Measurements from ENCODE around the gene IL6ST. TPM values are rescaled to one million over a fixed set of nuclear protein-coding genes. Genes with fewer than 3 reads are reported as not detected.

The IL6ST gene
- total RNA-seq, 2 donors from 2014 or later: 50.0 to 53.8 TPM

GRCh38 chr5:55920784-55921183, 74.0 kb downstream of the IL6ST start:
- no peaks in the 10 kb centered on the region for H3K27me3 Mint-ChIP-seq (ENCODE audit: low read depth)
- H3K9me3 Mint-ChIP-seq: no peaks in the 10 kb centered on the region
- no peak overlapping the region for H3K4me3 Mint-ChIP-seq
- ATAC-seq (replicated peaks in 1 of 2) (no peak), DNase-seq (no peak)
- no peaks in the 10 kb centered on the region for H3K36me3 Mint-ChIP-seq (ENCODE audit: insufficient read depth in 2 of 2)
- peaks cover 42% of the 10 kb centered on the region for H3K4me1 Mint-ChIP-seq (ENCODE audit: low read depth)
- no peak overlapping the region for H3K27ac Mint-ChIP-seq

- H3K9me3 Mint-ChIP-seq: no peaks in the 10 kb centered on the region
- H3K4me3 Mint-ChIP-seq: no peak overlapping the region
- no peak overlapping the region for H3K27ac Mint-ChIP-seq
- ATAC-seq (replicated peaks in 1 of 2): no peak
- no peaks in the 10 kb centered on the region for H3K27me3 Mint-ChIP-seq (ENCODE audit: low read depth)
- no peaks in the 10 kb centered on the region for H3K36me3 Mint-ChIP-seq (ENCODE audit: insufficient read depth in 2 of 2)
- DNase-seq: no peak
- H3K4me1 Mint-ChIP-seq (ENCODE audit: low read depth): peaks cover 42% of the 10 kb centered on the region
These were observed 75.1 kb downstream of the IL6ST start for GRCh38 chr5:55919625-55920024.

- Mint-ChIP-seq H3K9me3 (no peaks in the 10 kb centered on the region), H3K27me3 (ENCODE audit: low read depth) (no peaks in the 10 kb centered on the region), H3K4me1 (ENCODE audit: low read depth) (peaks cover 35% of the 10 kb centered on the region), H3K4me3 (no peak overlapping the region), H3K27ac (no peak overlapping the region), H3K36me3 (ENCODE audit: insufficient read depth in 2 of 2) (no peaks in the 10 kb centered on the region)
- ATAC-seq (replicated peaks in 1 of 2): peak; percentile 89 to 90
- DNase-seq: peak; percentile 42 to 47
These were observed 76.4 kb downstream of the IL6ST start for GRCh38 chr5:55918087-55919035.

- H3K36me3 Mint-ChIP-seq (ENCODE audit: insufficient read depth in 2 of 2): no peaks in the 10 kb centered on the region
- no peak overlapping the region for H3K4me3 Mint-ChIP-seq
- H3K27ac Mint-ChIP-seq: no peak overlapping the region
These were observed 77.2 kb downstream of the IL6ST start for GRCh38 chr5:55917402-55918086.

GRCh38 chr5:55916986-55917385, 77.8 kb downstream of the IL6ST start:
- no peak overlapping the region for H3K4me3 Mint-ChIP-seq
- H3K36me3 Mint-ChIP-seq (ENCODE audit: insufficient read depth in 2 of 2): no peaks in the 10 kb centered on the region
- DNase-seq (no peak), ATAC-seq (replicated peaks in 1 of 2) (no peak)
- peaks cover 33% of the 10 kb centered on the region for H3K4me1 Mint-ChIP-seq (ENCODE audit: low read depth)
- no peak overlapping the region for H3K27ac Mint-ChIP-seq
- no peaks in the 10 kb centered on the region for H3K9me3 Mint-ChIP-seq
- H3K27me3 Mint-ChIP-seq (ENCODE audit: low read depth): no peaks in the 10 kb centered on the region

More at GRCh38 chr5:55917402-55918086, 77.2 kb downstream of the IL6ST start:
- H3K4me1 Mint-ChIP-seq (ENCODE audit: low read depth): peaks cover 28% of the 10 kb centered on the region
- H3K27me3 Mint-ChIP-seq (ENCODE audit: low read depth): no peaks in the 10 kb centered on the region
- H3K9me3 Mint-ChIP-seq: no peaks in the 10 kb centered on the region
- no peak for DNase-seq
- no peak for ATAC-seq (replicated peaks in 1 of 2)

- Mint-ChIP-seq H3K27ac (no peak overlapping the region), H3K27me3 (ENCODE audit: low read depth) (no peaks in the 10 kb centered on the region), H3K4me1 (ENCODE audit: low read depth) (peaks cover 34% of the 10 kb centered on the region), H3K36me3 (ENCODE audit: insufficient read depth in 2 of 2) (no peaks in the 10 kb centered on the region), H3K9me3 (peaks cover 0 to 2% of the 10 kb centered on the region in 2 donors), H3K4me3 (no peak overlapping the region)
- no peak for DNase-seq
- ATAC-seq (replicated peaks in 1 of 2): no peak
These were observed 79.0 kb downstream of the IL6ST start for GRCh38 chr5:55915783-55916182.

- H3K36me3 Mint-ChIP-seq (ENCODE audit: insufficient read depth in 2 of 2): no peaks in the 10 kb centered on the region
- H3K4me3 Mint-ChIP-seq: no peak overlapping the region
- H3K4me1 Mint-ChIP-seq (ENCODE audit: low read depth): peaks cover 26% of the 10 kb centered on the region
- peaks cover 0 to 2% of the 10 kb centered on the region in 2 donors for H3K9me3 Mint-ChIP-seq
- H3K27ac Mint-ChIP-seq: no peak overlapping the region
- no peak for ATAC-seq (replicated peaks in 1 of 2)
- H3K27me3 Mint-ChIP-seq (ENCODE audit: low read depth): no peaks in the 10 kb centered on the region
- no peak for DNase-seq
These were observed 79.8 kb downstream of the IL6ST start for GRCh38 chr5:55914971-55915370.

- no peaks in the 10 kb centered on the region for H3K27me3 Mint-ChIP-seq (ENCODE audit: low read depth)
- no peak for DNase-seq
- H3K4me1 Mint-ChIP-seq (ENCODE audit: low read depth): peaks cover 15% of the 10 kb centered on the region
- no peak for ATAC-seq (replicated peaks in 1 of 2)
- H3K27ac Mint-ChIP-seq: no peak overlapping the region
- H3K36me3 Mint-ChIP-seq (ENCODE audit: insufficient read depth in 2 of 2): no peaks in the 10 kb centered on the region
- no peak overlapping the region for H3K4me3 Mint-ChIP-seq
- H3K9me3 Mint-ChIP-seq: peaks cover 0 to 2% of the 10 kb centered on the region in 2 donors
These were observed 81.0 kb downstream of the IL6ST start for GRCh38 chr5:55913466-55914413.

GRCh38 chr5:55911784-55912653, 82.7 kb downstream of the IL6ST start:
- DNase-seq (no peak), ATAC-seq (replicated peaks in 1 of 2) (no peak)
- Mint-ChIP-seq H3K36me3 (ENCODE audit: insufficient read depth in 2 of 2) (no peaks in the 10 kb centered on the region), H3K4me3 (no peak overlapping the region), H3K4me1 (ENCODE audit: low read depth) (peaks cover 6% of the 10 kb centered on the region), H3K27me3 (ENCODE audit: low read depth) (no peaks in the 10 kb centered on the region), H3K9me3 (peaks cover 0 to 2% of the 10 kb centered on the region in 2 donors), H3K27ac (peak overlapping the region; percentile 35)

GRCh38 chr5:55908804-55909203, 86.0 kb downstream of the IL6ST start:
- Mint-ChIP-seq H3K4me1 (ENCODE audit: low read depth) (peaks cover 17% of the 10 kb centered on the region), H3K9me3 (peaks cover 0 to 2% of the 10 kb centered on the region in 2 donors), H3K4me3 (no peak overlapping the region), H3K27ac (no peak overlapping the region), H3K27me3 (ENCODE audit: low read depth) (peaks cover 14% of the 10 kb centered on the region), H3K36me3 (ENCODE audit: insufficient read depth in 2 of 2) (no peaks in the 10 kb centered on the region)
- ATAC-seq (replicated peaks in 1 of 2) (no peak), DNase-seq (no peak)

GRCh38 chr5:55907927-55908326, 86.8 kb downstream of the IL6ST start:
- Mint-ChIP-seq H3K4me1 (ENCODE audit: low read depth) (peaks cover 25% of the 10 kb centered on the region), H3K27me3 (ENCODE audit: low read depth) (peaks cover 14% of the 10 kb centered on the region), H3K4me3 (no peak overlapping the region), H3K27ac (no peak overlapping the region), H3K9me3 (peaks cover 0 to 2% of the 10 kb centered on the region in 2 donors), H3K36me3 (ENCODE audit: insufficient read depth in 2 of 2) (no peaks in the 10 kb centered on the region)
- no peak for DNase-seq
- ATAC-seq (replicated peaks in 1 of 2): no peak

GRCh38 chr5:55905251-55905650, 89.5 kb downstream of the IL6ST start:
- no peak overlapping the region for H3K27ac Mint-ChIP-seq
- H3K4me1 Mint-ChIP-seq (ENCODE audit: low read depth): peaks cover 36% of the 10 kb centered on the region
- no peaks in the 10 kb centered on the region for H3K36me3 Mint-ChIP-seq (ENCODE audit: insufficient read depth in 2 of 2)
- peaks cover 14% of the 10 kb centered on the region for H3K27me3 Mint-ChIP-seq (ENCODE audit: low read depth)
- ATAC-seq (replicated peaks in 1 of 2) (no peak), DNase-seq (no peak)
- H3K4me3 Mint-ChIP-seq: no peak overlapping the region
- no peaks in the 10 kb centered on the region for H3K9me3 Mint-ChIP-seq

Data from activated T-cell treated with anti-CD3 and anti-CD28 coated beads, Interleukin-2, amount 50 U/mL, for 72 hours (primary cell).